PC-9 (cell line): ENCODE results near the gene ATIC. TPM values are rescaled to one million over a fixed set of nuclear protein-coding genes. Genes with fewer than 3 reads are reported as not detected.

Source experiments
- BruUV-seq: library from RNA; stranded (reverse); fragments of 400-500 nt; replicated peaks from 2 replicates; lab custom pipeline; 2021; lab: Mats Ljungman, UMichigan
- CTCF ChIA-PET: fragments of 300-600 bp; sonication (Branson Sonifier 250); formaldehyde crosslinking; loops from one replicate; lab custom pipeline; 2022; ENCODE audit warnings: antibody characterized with exemption; lab: Charles Lee
- POLR2A ChIA-PET: fragments of 300-600 bp; sonication (Branson Sonifier 250); formaldehyde crosslinking; loops from one replicate; lab custom pipeline; 2022; ENCODE audit warnings: antibody characterized with exemption; ENCODE audit not compliant: unreplicated experiment; lab: Charles Lee
- DNase-seq, 2 experiments: peaks; one replicate each; pipeline versions ENCODE4 v3.0.0 to v3.0.0-alpha.2; 2015 to 2022; ENCODE audit warnings: mixed read lengths in 1 of 2
- H2AFZ ChIP-seq: fragments of 200-600 bp; sonication (generic); 2 replicates; pipeline ENCODE4 v1.8.1; 2017; ENCODE audit warnings: antibody characterized with exemption
- H3F3A ChIP-seq: fragments of 200-600 bp; sonication (generic); 2 replicates; pipeline ENCODE4 v1.8.1; 2017; ENCODE audit warnings: antibody characterized with exemption, mild to moderate bottlenecking, low read depth; ENCODE audit not compliant: insufficient read depth
- H3K27ac ChIP-seq: fragments of 200-600 bp; sonication (generic); 2 replicates; pipeline ENCODE4 v1.6.1; 2016; ENCODE audit warnings: mixed run types
- H3K27me3 ChIP-seq: fragments of 200-600 bp; sonication (generic); 2 replicates; pipeline ENCODE4 v1.6.1; 2016; ENCODE audit warnings: low read depth, mixed run types; ENCODE audit not compliant: insufficient read depth
- H3K36me3 ChIP-seq: fragments of 200-600 bp; sonication (generic); 2 replicates; pipeline ENCODE4 v1.6.1; 2016; ENCODE audit warnings: low read depth, mixed run types
- H3K4me1 ChIP-seq: fragments of 200-600 bp; sonication (generic); replicated peaks from 2 replicates; pipeline ENCODE4 v1.6.1; 2016; ENCODE audit warnings: mixed run types; ENCODE audit not compliant: insufficient read depth
- H3K4me2 ChIP-seq: fragments of 200-600 bp; sonication (generic); 2 replicates; pipeline ENCODE4 v1.6.1; 2017; ENCODE audit warnings: mixed run types
- H3K4me3 ChIP-seq: fragments of 200-600 bp; sonication (generic); 2 replicates; pipeline ENCODE4 v1.6.1; 2016; ENCODE audit warnings: mixed run types
- H3K79me2 ChIP-seq: fragments of 200-600 bp; sonication (generic); 2 replicates; pipeline ENCODE4 v1.6.1; 2017; ENCODE audit warnings: low read depth, mixed run types
- H3K9me2 ChIP-seq: fragments of 200-600 bp; sonication (generic); 2 replicates; pipeline ENCODE4 v1.8.1; 2017; ENCODE audit warnings: mild to moderate bottlenecking; ENCODE audit not compliant: insufficient read depth
- H3K9me3 ChIP-seq: fragments of 200-600 bp; sonication (generic); 2 replicates; pipeline ENCODE4 v1.8.1; 2016; ENCODE audit warnings: low read depth; ENCODE audit not compliant: insufficient read depth
- H4K20me1 ChIP-seq: fragments of 200-600 bp; sonication (generic); 2 replicates; pipeline ENCODE4 v1.8.1; 2017; ENCODE audit not compliant: insufficient read depth
- CTCF ChIP-seq: fragments of 200-600 bp; sonication (generic); conservative IDR thresholded peaks from 2 replicates; pipeline ENCODE4 v1.6.1; 2017; ENCODE audit warnings: mixed run types, antibody characterized with exemption, mild to moderate bottlenecking, moderate library complexity
- EZH2 ChIP-seq: fragments of 200-600 bp; sonication (generic); IDR thresholded peaks from 2 replicates; pipeline ENCODE4 v1.8.0; 2017; ENCODE audit warnings: antibody characterized with exemption, low read depth
- intact Hi-C: fragments of 100-400 bp; cut with micrococcal nuclease; formaldehyde crosslinking; loops from one replicate; pipeline ENCODE4 v1.10.0; 2022; ENCODE audit not compliant: unreplicated experiment
- total RNA-seq: library from RNA; stranded (reverse); gene quantifications from 2 replicates; pipeline ENCODE4 v1.2.3, GENCODE V29; 2021

Gene ATIC
- total RNA-seq, 1 experiment from 2014 or later, result 290 TPM

- Histone ChIP-seq H3K9me3 (no peaks in the 10 kb centered on the region), H3K79me2 (no peaks in the 10 kb centered on the region), H3K9me2 (peaks cover 3% of the 10 kb centered on the region; the same call in 1 of the 2 replicates), H3F3A (no peaks in the 10 kb centered on the region), H3K36me3 (no peaks in the 10 kb centered on the region), H3K4me2 (no peak overlapping the region), H3K4me3 (no peak overlapping the region), H3K4me1 (no peaks in the 10 kb centered on the region), H3K27ac (no peak overlapping the region), H3K27me3 (no peaks in the 10 kb centered on the region), H4K20me1 (no peaks in the 10 kb centered on the region), H2AFZ (no peak overlapping the region)
- TF ChIP-seq EZH2, result no peak
- TF ChIP-seq CTCF, result no peak
- BruUV-seq, result no TSS peak
- CTCF ChIA-PET, result no interaction called here
- intact Hi-C loops, result no loop called here
- DNase-seq, result no peak
- POLR2A ChIA-PET, result no interaction called here
Measured at GRCh38 chr2:215382480-215382879, 70.6 kb downstream of the ATIC start.

GRCh38 chr2:215383652-215384279, 71.9 kb downstream of the ATIC start:
- no peak overlapping the region for H2AFZ ChIP-seq
- intact Hi-C loops, result no loop called here
- no TSS peak for BruUV-seq
- POLR2A ChIA-PET, result no interaction called here
- H3K79me2 ChIP-seq, result no peaks in the 10 kb centered on the region
- H3K9me3 ChIP-seq, result no peaks in the 10 kb centered on the region
- no peaks in the 10 kb centered on the region for H3K27me3 ChIP-seq
- H3F3A ChIP-seq, result no peaks in the 10 kb centered on the region
- no peak for DNase-seq
- TF ChIP-seq CTCF (no peak), EZH2 (no peak)
- H3K36me3 ChIP-seq, result no peaks in the 10 kb centered on the region
- H3K27ac ChIP-seq, result no peak overlapping the region
- peaks cover 3% of the 10 kb centered on the region; the same call in 1 of the 2 replicates for H3K9me2 ChIP-seq
- no peaks in the 10 kb centered on the region for H4K20me1 ChIP-seq
- CTCF ChIA-PET, result no interaction called here
- H3K4me2 ChIP-seq, result no peak overlapping the region
- H3K4me3 ChIP-seq, result no peak overlapping the region
- no peaks in the 10 kb centered on the region for H3K4me1 ChIP-seq

GRCh38 chr2:215384710-215385109, 72.9 kb downstream of the ATIC start:
- H4K20me1 ChIP-seq, result no peaks in the 10 kb centered on the region
- BruUV-seq, result no TSS peak
- no peak overlapping the region for H2AFZ ChIP-seq

More at GRCh38 chr2:215384710-215385109, 72.9 kb downstream of the ATIC start:
- no peak overlapping the region for H3K4me2 ChIP-seq
- ChIA-PET CTCF (no interaction called here), POLR2A (no interaction called here)
- H3K27me3 ChIP-seq, result no peaks in the 10 kb centered on the region
- no peaks in the 10 kb centered on the region for H3K36me3 ChIP-seq
- H3K4me3 ChIP-seq, result no peak overlapping the region
- no peak for TF ChIP-seq EZH2
- no peak for TF ChIP-seq CTCF
- no peaks in the 10 kb centered on the region for H3K9me3 ChIP-seq
- peaks cover 3% of the 10 kb centered on the region; the same call in 1 of the 2 replicates for H3K9me2 ChIP-seq
- intact Hi-C loops, result no loop called here
- no peaks in the 10 kb centered on the region for H3F3A ChIP-seq
- H3K79me2 ChIP-seq, result no peaks in the 10 kb centered on the region
- H3K4me1 ChIP-seq, result no peaks in the 10 kb centered on the region
- DNase-seq, result no peak
- no peak overlapping the region for H3K27ac ChIP-seq
